GM10248 (cell line): ENCODE results near the gene GPR149.

Source experiments
- CTCF ChIA-PET: fragments of 300-600 bp; sonication (Branson Sonifier 250); formaldehyde crosslinking; extraction: SDS; loops from one replicate; lab custom pipeline; 2021; ENCODE audit warnings: antibody characterized with exemption; lab: Yijun Ruan, JAX
- POLR2A ChIA-PET: fragments of 350-650 bp; sonication (Branson Sonifier 250); formaldehyde crosslinking; extraction: SDS; loops from one replicate; lab custom pipeline; 2020; ENCODE audit warnings: antibody characterized with exemption; lab: Yijun Ruan, JAX
- DNase-seq: peaks from one replicate; pipeline ENCODE4 v3.0.0; 2012; ENCODE audit errors: extremely low spot score
- TF ChIP-seq, protein P1 (sequence below): IDR thresholded peaks from 2 replicates; pipeline ENCODE4 v1.5.1; 2012; ENCODE audit warnings: mild to moderate bottlenecking, low read depth; ENCODE audit errors: extremely low read depth, missing control alignments, control extremely low read depth

The GPR149 gene

DNA sequence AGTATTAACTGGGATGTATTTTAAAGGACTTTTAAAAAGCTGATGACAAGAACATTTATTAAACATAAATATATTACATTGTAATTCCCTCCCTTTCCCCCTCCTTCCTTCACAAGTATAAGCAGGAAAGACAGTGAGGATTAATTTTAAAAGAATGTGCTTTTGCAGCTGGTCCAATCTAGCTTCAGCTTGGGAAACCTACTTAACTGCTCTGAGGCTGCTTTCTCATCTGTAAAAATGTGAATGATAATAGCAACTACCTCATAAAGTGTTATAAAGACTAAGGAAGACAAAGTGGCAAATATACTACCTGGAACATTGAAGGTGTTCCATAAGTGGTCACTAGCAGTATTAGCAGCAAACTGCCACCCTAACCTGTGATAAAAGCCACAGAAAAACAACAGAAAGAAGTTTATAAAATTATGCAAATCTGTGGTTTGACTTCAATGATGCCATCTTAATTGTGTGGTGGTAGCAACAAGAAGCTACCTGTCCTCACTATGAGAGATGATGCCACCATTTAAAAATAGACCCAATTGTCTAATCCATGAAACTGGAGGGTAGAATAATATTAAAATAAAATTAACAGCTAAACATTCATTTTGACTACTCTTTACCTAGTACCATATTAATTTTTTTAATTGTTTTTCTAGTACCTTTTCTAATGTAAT, 125.7 kb downstream of the GPR149 start:
- TF ChIP-seq, protein P1, sequence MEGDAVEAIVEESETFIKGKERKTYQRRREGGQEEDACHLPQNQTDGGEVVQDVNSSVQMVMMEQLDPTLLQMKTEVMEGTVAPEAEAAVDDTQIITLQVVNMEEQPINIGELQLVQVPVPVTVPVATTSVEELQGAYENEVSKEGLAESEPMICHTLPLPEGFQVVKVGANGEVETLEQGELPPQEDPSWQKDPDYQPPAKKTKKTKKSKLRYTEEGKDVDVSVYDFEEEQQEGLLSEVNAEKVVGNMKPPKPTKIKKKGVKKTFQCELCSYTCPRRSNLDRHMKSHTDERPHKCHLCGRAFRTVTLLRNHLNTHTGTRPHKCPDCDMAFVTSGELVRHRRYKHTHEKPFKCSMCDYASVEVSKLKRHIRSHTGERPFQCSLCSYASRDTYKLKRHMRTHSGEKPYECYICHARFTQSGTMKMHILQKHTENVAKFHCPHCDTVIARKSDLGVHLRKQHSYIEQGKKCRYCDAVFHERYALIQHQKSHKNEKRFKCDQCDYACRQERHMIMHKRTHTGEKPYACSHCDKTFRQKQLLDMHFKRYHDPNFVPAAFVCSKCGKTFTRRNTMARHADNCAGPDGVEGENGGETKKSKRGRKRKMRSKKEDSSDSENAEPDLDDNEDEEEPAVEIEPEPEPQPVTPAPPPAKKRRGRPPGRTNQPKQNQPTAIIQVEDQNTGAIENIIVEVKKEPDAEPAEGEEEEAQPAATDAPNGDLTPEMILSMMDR: no peak
- ChIA-PET POLR2A (no interaction called here), CTCF (interaction anchor here (1.0 to 1.4 kb wide), 2 partner anchors 9 to 51 kb away, joined by 3 to 4 read pairs; no protein-coding TSS in a partner anchor)
- DNase-seq: no peak

DNA sequence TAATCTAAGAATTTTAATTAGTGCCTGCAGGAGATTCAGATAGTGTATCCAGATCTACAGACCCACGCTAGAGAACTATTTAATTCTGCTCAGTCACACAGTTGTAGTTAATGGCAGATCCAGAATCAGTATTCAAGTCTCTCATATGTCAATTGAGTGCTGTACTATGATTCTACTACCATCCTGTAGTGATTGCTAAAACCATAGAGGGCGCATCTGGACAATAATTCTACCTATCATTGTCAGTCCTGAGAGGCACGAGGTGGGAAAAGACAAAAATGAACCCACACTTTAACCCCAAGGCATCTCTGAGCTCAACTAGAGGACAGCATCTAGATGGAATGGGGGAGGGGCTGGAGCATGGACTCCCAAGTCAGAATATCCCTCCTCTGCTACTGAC, 128.4 kb downstream of the GPR149 start:
- DNase-seq: no peak
- ChIA-PET CTCF (no interaction called here), POLR2A (no interaction called here)
- TF ChIP-seq, protein P1: no peak

DNA sequence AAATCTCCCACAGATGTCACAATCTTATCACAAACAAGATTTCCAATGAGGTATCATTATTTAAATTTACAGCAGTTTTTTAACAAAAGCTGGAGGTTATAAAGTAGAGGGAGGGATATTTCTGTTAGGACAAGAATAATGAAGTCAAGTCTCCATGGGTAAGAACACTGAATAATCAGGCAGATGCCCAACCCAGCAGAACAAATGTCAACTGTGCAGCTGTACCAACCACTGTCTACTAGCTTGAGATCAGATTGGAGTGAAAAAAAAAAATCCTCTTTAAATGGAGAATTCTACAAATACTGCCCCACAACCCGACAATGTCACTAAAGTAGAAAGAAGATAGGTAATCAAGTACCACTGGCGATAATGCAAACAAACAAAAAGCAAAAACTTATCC, 136.0 kb downstream of the GPR149 start:
- POLR2A ChIA-PET: no interaction called here
- TF ChIP-seq, protein P1: no peak
- no peak for DNase-seq
- CTCF ChIA-PET: no interaction called here

DNA sequence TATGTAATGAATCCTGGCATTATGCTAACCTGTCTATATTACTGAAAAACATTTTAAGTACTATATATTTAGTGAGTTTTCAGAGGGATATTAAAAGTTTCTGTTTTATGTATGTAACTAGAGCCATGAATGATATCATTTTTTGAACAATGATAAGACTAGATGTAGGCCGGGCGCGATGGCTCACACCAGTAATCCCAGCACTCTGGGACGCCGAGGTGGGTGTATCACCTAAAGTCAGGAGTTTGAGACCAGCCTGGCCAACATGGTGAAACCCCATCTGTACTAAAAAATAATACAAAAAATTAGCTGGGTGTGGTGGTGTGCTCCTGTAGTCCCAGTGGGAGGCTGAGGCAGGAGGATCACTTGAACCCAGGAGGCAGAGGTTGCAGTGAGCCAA, 139.8 kb downstream of the GPR149 start:
- DNase-seq: no peak
- TF ChIP-seq, protein P1: no peak
- CTCF ChIA-PET: interaction anchor here (1.5 to 2.8 kb wide), 2 partner anchors 25 to 37 kb away, joined by 3 to 10 read pairs; no protein-coding TSS in a partner anchor
- POLR2A ChIA-PET: no interaction called here
